NCI-H1694 treated with DMSO at 0.1 percent for 48 hours (cell line): ENCODE measurements around the gene VRK3.
"Not testable (repeated sequence)": the region's sequence is repeated elsewhere in the genome, so short reads cannot be mapped to it uniquely, and the experiment has no call there.

Experiments
- DNase-seq: peaks from one replicate; lab custom pipeline; 2025; lab: John Stamatoyannopoulos, UW

The VRK3 gene

DNA sequence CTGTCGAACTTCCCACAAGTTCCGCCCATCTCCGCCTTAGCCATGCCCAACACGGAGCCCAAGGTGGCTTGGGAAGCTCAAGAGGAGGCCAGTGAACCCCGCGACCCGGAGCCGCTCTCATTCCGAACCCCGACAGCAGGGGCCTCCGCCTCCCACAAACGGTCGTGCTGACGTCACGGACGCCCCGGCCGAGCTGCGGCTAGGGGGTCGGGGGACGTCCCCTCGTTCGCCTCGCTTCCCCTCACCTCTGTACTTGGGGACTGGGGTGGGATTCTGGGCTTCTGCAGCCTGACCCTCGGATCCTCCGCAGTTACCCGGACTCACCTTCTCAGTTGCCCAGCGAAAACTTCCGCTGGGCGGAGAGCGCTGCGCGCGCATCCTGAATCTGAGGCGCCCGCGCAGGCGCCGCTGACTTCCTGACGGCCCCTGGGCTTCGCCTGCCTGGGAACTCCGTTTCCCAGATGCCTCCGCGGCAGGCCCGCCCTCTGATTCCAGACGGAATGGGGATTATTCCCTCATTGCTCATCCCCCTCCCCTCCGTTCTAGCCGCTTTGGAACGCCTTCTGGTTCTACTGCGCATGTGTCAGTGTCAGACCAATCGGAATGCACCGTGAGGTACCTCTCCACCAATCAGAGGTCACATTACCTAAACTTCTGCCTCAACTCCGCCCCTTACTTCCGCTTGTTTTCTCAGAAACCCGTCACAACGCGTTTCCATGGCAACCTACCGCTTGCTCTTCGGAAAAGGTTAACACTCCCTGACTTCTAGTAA, at the start of gene VRK3:
TSS of gene VRK3 (minus strand) at position 351 of the 772 bp plus-strand sequence. CDS start 9,210 bp downstream, outside the sequence.
- peak; percentile 100 for DNase-seq

- DNase-seq: not testable (repeated sequence)
These were observed 43.2 kb upstream of the VRK3 start for GRCh38 chr19:50068382-50068781.

GRCh38 chr19:50067575-50067974, 42.4 kb upstream of the VRK3 start:
- DNase-seq: no peak

- no peak for DNase-seq
These were observed 40.8 kb upstream of the VRK3 start for GRCh38 chr19:50065938-50066337.

GRCh38 chr19:50061650-50062049, 36.5 kb upstream of the VRK3 start:
- no peak for DNase-seq

- DNase-seq: no peak
These were observed 34.9 kb upstream of the VRK3 start for GRCh38 chr19:50060107-50060506.

DNA sequence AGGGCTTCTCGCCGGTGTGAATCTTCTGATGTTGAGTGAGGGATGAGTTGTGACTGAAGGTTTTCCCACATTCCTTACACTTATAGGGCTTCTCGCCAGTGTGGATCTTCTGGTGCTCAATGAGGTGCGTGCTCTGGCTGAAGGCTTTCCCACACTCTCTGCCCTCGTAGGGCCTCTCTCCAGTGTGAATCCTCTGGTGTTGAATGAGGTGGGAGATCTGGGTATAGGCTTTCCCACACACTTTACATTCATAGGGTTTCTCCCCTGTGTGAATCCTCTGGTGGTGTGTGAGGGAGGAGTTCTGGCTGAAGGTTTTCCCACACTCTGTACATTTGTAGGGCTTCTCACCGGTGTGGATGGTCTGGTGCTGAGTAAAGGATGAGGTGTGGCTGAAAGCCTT, 33.9 kb upstream of the VRK3 start:
- DNase-seq: no peak

DNA sequence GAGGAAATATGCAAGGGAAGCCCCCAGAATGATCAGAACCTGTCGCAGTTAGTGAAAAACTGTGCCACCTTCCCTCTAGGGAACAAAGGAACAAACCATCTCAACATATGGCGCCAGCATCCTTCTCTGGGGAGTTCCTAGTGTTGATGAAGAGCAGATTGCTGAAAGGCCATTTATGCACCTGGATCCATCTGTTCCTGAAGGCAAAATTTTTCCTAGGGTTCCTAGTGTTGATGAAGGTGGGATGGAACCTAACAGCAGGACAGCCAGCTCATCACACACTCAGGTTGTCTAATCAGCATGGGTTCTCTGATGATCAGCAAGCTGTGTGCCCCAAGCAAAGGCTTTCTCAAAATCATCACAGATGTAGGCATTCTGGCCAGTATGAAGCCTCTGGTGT, 33.3 kb upstream of the VRK3 start:
- DNase-seq: no peak

DNA sequence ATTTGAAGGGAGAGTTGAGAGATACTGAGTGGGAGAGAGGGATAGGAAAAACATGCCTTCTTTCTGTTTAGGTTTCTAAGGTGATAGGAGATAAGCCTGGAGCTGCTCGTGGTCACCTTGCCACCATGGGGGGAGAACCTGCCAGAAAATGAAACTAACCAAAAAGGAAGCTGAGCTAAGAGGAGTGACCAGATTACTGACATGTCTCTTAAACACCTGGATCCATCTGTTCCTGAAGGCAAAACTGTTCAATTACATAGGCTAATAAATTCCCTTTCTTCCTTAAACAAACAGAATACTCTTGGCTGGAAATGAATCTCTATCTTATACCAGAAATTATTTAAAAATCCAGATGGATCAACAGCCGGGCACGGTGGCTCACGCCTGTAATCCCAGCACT, 27.9 kb upstream of the VRK3 start:
- no peak for DNase-seq

- DNase-seq: no peak
These were observed 26.8 kb upstream of the VRK3 start for GRCh38 chr19:50051964-50052363.

- not testable (repeated sequence) for DNase-seq
These were observed 26.2 kb upstream of the VRK3 start for GRCh38 chr19:50051228-50051895.

- peak; percentile 19 for DNase-seq
These were observed 25.4 kb upstream of the VRK3 start for GRCh38 chr19:50050406-50051227.

- no peak for DNase-seq
These were observed 22.5 kb upstream of the VRK3 start for GRCh38 chr19:50047671-50048070.

- no peak for DNase-seq
These were observed 21.7 kb upstream of the VRK3 start for GRCh38 chr19:50046649-50047503.

DNA sequence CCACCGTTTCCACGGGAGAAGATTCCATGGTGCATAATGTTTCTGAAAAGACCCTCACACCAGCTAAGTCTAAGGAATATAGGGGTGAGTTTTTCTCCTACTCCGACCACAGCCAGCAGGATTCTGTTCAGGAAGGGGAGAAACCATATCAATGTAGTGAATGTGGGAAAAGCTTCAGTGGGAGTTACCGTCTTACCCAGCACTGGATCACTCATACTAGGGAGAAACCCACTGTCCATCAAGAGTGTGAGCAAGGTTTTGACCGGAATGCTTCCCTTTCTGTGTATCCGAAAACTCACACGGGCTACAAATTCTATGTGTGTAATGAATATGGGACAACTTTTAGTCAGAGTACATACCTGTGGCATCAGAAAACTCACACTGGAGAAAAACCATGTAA, 19.8 kb upstream of the VRK3 start:
- DNase-seq: no peak

- no peak for DNase-seq
These were observed 18.8 kb upstream of the VRK3 start for GRCh38 chr19:50043967-50044366.

DNA sequence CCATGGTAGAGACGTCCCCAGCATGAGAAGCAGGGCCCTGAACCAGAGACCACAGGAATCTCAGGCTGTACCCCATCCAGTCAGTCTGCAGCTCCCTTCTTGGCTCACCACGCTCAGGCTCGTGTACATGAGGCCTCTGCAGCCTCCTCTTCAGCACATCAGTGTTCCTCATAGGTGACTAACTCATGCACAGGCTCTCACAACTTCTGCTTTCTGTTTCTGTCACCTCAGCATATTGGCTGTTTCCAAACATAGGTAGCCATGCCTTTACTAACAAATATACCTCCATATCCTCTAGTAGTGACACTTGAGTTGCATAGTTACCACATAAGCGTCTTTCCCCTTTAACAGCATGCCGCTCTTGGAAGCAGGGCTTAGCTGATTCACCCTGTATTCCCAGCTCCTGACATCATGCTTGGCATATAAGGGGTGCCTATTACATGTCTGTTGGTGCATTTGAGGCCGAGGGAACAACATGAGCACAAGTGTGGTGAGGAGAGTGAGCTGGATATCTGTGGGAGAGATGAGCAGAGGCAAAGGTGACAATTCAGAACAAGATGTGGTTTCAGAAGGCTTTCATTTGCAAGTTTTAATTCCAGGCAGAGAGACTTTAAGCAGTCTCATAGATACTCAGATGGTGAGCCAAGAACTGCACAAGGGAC, 17.3 kb upstream of the VRK3 start:
- DNase-seq: no peak

DNA sequence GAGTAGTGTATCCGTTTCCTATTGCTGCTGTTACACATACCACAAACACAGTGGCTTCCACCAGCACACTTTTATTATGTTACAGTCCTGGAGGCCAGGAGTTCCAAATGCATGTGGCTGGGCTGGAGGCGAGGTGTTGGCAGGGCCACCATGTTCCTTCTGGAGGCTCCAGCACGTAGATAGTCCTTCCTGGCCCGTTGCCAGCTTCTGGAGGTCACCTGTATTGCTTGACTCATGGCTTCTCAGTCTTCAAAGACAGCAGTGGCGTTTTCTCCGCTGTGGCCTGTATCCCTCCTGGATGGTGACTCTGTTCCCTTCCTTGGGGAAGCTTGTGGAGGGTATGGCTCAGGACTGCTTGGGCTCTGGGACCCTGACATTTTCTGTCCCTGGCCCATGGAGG, 15.8 kb upstream of the VRK3 start:
- no peak for DNase-seq

- no peak for DNase-seq
These were observed 14.8 kb upstream of the VRK3 start for GRCh38 chr19:50039968-50040367.

DNA sequence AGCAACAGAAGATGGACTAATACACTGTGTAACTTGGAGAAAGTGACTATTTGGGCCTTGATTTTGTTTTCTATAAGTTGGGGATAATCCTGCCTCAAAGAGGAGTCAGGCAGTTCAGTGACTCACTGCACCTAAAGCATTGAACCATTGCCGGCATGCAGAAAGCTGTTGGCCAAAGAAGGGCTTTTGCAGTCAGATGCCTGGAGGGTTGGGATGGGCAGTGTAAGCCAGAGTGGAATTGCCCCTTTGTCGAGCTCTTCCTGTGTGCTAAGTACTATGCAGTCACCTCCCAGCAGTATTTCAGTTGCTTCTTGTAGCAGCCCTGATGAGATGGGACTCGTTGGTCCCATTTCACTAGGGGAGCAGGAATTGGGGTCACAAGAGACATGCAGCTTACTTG, 11.7 kb upstream of the VRK3 start:
- DNase-seq: no peak

DNA sequence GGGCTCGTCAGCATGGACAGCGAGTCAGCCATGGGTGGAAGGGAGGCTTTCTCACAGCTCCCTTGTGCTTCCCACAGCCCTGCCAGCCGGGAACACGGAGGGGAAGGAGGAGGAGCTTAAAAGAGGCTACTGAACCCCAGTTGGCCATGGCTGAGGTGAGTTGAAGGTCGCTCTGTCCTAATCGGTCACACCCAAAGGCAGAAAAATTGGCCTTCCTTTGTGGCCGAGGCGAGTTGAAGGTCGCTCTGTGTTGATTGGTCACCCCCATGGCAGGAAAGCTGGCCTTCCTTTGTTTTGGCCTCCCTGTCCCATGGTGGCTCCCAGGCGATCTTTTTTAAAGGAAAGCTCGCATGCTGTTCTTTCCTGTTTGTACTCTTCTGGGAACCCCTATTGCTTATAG, 5.8 kb upstream of the VRK3 start:
- DNase-seq: no peak
